GM13976 (cell line): ENCODE data around the gene CCDC33.

Experiments used
- DNase-seq: peaks from one replicate; pipeline ENCODE4 v3.0.0; 2012; ENCODE audit warnings: low spot score
- in situ Hi-C: fragments of 300-500 bp; cut with MboI; formaldehyde crosslinking; loops from one replicate; pipeline ENCODE4 v1.12.0; 2022; ENCODE audit warnings: low sequenced_read_pairs, mixed read lengths, inconsistent platforms; ENCODE audit not compliant: unreplicated experiment
- TF ChIP-seq, protein P1 (sequence below): IDR thresholded peaks from 2 replicates; pipeline ENCODE4 v1.5.1; 2012; ENCODE audit warnings: borderline replicate concordance, mild to moderate bottlenecking; ENCODE audit not compliant: insufficient read depth; ENCODE audit errors: extremely low read depth, missing control alignments, control extremely low read depth

Gene CCDC33

DNA sequence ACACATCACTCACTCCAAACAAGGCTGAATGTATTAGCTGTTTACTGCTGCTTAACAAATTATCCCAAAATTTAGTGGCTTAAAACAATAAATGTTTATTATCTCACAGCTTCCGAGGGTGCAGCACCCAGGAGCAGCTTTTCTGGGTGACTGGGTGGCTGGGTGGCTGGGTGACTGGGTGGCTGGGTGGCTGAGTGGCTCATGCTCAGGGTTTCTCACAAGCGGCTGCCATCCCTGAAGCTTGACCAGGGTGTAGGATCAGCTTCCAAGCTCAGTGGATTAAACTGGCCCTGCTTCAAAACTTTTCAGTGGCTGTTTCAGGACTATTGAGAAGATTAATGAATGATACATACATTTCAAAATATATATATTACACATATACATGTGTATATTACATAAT, 133.6 kb downstream of the CCDC33 start:
- TF ChIP-seq, protein P1, sequence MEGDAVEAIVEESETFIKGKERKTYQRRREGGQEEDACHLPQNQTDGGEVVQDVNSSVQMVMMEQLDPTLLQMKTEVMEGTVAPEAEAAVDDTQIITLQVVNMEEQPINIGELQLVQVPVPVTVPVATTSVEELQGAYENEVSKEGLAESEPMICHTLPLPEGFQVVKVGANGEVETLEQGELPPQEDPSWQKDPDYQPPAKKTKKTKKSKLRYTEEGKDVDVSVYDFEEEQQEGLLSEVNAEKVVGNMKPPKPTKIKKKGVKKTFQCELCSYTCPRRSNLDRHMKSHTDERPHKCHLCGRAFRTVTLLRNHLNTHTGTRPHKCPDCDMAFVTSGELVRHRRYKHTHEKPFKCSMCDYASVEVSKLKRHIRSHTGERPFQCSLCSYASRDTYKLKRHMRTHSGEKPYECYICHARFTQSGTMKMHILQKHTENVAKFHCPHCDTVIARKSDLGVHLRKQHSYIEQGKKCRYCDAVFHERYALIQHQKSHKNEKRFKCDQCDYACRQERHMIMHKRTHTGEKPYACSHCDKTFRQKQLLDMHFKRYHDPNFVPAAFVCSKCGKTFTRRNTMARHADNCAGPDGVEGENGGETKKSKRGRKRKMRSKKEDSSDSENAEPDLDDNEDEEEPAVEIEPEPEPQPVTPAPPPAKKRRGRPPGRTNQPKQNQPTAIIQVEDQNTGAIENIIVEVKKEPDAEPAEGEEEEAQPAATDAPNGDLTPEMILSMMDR: no peak
- no peak for DNase-seq
- in situ Hi-C loops: no loop called here

DNA sequence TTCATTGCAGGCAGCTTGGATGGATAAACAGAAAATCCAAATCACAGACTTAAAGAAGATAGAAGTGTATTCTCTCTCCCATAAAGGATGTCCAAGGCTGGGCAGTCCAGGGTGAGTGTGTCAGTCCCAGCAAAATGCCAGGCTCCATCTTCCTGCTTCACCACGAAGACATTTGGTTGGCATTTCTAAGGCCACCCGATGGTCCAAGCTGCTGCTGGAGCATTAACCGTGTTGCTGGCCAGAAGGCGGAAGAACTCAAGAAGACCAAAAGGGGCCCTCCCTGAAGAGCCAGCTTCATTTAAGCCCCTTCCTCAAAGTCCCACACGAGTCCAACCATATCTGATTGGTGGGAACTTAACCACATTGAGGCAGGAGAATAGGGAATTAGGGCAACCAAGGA, 134.3 kb downstream of the CCDC33 start:
- TF ChIP-seq, protein P1: no peak
- no peak for DNase-seq
- in situ Hi-C loops: no loop called here

DNA sequence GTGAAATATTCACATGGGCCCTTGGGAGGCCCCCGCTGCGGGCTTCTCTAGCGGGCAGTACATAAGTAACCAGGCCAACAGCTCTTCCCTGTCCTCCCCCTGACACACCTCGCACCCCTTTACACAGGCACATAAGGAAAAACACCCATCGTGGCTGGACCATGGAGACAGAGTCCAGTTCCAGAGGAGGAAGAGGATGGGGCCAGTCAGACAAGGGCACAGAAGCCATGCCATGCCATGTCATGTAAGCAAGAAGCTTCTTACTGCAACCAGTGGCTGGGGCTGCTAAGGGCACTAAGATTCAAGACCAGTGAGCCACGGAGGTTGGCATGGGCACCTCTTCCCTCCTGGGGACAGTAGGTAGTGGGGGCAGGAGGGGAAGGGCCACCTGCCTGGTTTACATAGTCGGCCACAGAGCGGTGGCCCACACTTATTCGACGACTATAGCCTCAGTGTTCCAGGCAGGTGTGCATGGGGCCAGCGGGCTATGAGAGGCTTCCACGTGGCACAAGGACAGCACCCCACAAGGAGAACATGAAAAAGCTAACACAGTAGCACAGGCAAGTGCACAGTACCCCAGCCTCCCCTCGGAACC, 137.0 kb downstream of the CCDC33 start:
- DNase-seq: no peak
- in situ Hi-C loops: no loop called here
- TF ChIP-seq, protein P1: no peak

DNA sequence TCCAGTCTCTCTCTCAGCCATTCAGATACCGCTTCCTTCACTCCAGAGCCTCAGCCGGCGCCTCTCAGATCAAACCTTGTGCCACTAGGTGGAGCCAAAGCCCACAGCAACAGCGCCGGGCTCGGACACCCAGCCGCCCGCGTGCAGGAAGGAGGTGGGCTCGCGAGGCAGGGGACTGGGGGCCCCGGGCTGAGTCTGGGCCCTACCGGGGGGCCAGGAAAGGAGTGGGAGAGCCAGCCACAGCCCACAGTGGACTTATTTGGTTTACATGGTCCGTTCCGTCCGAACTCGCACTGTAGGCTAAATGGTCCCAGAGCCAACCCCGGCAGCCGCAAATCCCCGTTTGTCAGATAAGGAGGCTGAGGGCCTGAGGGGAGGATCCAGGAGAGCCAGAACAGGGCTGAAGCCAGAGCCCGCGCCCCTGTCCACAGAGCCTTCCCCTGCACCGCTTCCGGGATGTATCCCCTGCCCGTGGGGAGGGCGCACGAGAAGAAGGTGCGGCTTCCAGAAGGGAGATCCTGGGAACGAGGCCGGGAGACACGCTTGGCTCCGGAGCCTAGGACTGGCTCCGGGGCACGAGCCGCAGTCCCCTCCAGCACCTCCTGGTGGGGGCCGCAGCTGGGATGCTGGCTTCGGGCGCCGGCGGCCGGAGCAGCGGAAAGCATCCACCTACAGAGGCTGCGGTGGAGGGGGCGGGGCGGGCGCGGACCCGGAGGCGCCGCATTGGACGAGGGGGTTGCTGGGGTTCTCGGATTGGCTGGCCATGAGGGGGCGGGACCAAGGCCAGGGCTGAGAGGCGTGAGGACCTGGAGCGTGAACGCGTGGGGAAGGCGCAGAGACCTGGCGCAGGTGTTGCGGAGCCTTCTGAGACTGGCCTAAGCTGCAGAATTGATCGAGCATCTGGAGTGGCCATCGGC, 137.9 kb downstream of the CCDC33 start:
- peak; percentile 97 for DNase-seq
- in situ Hi-C loops: no loop called here
- TF ChIP-seq, protein P1: peak; percentile 84

DNA sequence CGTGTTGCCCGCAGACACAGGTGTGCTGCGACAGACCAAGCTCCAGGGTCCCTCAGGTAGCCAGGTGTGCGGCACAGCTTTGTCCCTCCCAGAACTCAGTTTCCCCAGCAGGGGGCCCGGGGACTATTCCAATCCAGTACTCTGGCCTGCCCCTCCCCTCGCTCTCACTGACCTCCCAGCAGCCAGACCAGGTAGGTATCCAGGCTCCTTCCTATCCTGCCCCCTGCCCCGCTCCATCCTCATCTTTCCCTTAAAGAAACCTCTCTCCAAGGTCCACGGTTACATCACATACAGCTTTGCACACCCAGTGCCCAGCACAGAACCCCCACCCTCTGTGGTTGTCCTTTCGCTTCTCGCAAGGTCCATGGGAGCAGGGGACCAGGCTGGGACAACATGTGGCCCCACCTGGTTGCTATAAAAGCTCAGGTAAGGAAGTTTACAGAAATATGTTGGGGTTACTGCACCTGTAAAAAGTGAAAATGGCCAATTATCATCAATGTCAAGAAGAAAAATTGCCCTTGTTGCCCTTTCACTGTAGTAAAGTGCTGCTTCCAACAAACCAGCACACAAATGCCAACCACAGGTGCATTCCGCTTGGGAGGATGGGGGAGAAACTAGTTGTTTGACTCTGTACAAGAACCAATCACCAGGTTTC, 138.6 kb downstream of the CCDC33 start:
- no peak for DNase-seq
- in situ Hi-C loops: loop anchor here (5.0 kb wide), 1 partner anchor 248 kb away; no protein-coding TSS in a partner anchor
- TF ChIP-seq, protein P1: no peak

- TF ChIP-seq, protein P1: peak; percentile 82
- peak; percentile 84 for DNase-seq
- in situ Hi-C loops: loop anchor here (5.0 kb wide), 1 partner anchor 247 kb away; no protein-coding TSS in a partner anchor
Measured at GRCh38 chr15:74375303-74375693, 139.2 kb downstream of the CCDC33 start.
